GM20000 (cell line): ENCODE measurements around the gene SIK2.

ENCODE experiments used
- DNase-seq: peaks from one replicate; pipeline ENCODE4 v3.0.0; 2012; ENCODE audit warnings: low spot score
- TF ChIP-seq, protein P1 (sequence below): IDR thresholded peaks from 2 replicates; pipeline ENCODE4 v1.5.1; 2012; ENCODE audit warnings: mild to moderate bottlenecking, control low read depth; ENCODE audit errors: extremely low read depth, missing control alignments

Gene SIK2

DNA sequence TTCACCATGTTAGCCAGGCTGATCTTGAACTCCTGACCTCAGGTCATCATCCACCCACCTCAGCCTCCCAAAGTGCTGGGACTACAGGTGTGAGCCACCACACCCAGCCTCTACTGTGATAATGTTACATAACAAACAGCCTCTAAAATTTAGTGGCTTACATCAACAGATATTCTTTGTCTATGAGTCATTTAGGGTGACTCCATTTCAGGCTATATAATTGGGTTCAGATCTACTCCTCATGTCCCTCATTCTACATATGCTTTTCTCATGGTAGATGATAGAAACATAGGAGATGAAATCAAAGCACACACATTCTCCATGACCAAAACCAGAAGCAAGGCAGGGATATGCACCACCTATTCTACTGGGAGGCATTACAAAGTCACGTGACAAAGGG, 72.7 kb downstream of the SIK2 start:
- DNase-seq, result no peak
- TF ChIP-seq, protein P1, sequence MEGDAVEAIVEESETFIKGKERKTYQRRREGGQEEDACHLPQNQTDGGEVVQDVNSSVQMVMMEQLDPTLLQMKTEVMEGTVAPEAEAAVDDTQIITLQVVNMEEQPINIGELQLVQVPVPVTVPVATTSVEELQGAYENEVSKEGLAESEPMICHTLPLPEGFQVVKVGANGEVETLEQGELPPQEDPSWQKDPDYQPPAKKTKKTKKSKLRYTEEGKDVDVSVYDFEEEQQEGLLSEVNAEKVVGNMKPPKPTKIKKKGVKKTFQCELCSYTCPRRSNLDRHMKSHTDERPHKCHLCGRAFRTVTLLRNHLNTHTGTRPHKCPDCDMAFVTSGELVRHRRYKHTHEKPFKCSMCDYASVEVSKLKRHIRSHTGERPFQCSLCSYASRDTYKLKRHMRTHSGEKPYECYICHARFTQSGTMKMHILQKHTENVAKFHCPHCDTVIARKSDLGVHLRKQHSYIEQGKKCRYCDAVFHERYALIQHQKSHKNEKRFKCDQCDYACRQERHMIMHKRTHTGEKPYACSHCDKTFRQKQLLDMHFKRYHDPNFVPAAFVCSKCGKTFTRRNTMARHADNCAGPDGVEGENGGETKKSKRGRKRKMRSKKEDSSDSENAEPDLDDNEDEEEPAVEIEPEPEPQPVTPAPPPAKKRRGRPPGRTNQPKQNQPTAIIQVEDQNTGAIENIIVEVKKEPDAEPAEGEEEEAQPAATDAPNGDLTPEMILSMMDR, result no peak

GRCh38 chr11:111675891-111676290, 73.6 kb downstream of the SIK2 start:
- TF ChIP-seq, protein P1, result no peak

DNA sequence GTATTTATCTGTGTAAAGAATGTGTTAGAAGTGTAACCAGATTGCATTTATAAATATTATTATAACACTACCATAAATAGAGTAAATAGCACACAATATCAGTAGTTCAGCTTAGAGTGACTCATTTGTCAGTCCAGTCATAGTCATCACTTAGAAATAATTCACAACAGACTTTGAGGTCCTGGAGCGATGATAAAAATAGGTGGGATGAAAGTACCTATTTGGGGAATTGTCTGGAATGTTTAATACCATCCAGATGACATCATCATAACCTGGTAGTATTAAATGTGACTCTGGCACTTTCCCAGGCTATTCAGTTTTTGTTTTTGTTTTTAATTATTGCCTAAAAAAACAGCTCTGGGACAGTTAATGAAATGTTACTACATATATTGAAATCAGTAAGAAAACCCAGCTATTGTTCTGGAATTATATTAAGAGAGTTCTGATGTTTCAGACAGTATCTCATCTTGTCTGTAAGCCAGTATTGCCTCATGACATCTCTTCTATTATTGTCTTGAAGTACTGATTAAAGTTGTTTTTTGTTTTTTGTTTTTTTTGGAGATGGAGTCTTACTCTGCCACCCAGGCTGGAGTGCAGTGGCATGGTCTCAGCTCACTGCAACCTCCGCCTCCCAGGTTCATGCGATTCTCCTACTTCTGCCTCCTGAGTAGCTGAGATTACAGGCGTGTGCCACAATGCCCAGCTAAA, 74.8 kb downstream of the SIK2 start:
- TF ChIP-seq, protein P1, result no peak
- DNase-seq, result no peak

More at GRCh38 chr11:111675891-111676290, 73.6 kb downstream of the SIK2 start:
- DNase-seq, result no peak

DNA sequence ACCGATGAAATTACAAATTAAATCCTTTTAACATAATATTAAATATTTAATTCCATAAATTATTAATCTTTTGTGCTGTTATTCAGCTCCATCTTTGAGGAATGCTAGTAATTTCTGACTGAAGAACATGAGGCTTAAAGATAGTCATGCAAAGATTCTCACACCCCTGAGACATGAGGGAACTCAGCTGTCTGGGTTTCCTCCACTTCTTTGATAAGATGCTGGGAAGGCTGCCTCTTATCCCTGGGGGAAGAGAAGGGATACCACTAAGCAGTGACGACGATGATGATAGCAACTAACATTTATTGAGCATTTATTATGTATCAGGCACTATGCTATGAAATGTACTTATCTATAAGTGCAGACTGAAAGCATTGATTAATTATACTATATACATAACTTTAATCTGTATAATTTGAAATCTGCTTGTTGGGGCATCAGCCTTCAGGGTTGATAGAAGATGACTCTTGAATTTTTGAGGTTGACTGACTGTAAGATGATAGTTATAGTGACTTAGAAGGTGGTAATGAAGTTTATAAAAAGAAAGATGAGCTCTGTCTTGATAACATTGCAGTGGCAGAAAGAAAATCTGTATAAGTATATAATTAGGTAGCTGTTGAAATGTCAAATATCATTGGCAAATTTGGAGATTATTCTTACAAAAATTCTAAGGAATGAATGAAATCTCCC, 78.4 kb downstream of the SIK2 start:
- TF ChIP-seq, protein P1, result no peak
- no peak for DNase-seq

DNA sequence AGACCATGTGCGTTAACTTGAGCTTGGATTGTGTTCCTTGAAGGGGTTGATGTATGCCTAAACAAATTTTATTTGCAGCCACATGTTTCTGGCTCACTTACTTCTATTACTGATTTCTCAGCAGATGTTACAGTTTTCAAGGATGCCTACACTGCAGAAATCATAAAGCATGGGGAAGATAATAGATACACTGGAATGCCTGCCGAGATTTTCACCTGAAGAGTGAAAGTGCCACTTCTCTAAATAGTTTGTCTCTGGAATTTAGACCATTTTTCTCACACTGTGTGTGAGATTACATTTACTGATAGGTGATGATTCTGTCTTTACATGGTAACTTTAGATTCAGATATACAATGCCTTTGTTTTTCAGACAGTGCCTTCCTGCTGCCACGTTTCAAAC, 81.6 kb downstream of the SIK2 start:
- no peak for DNase-seq
- TF ChIP-seq, protein P1, result no peak

DNA sequence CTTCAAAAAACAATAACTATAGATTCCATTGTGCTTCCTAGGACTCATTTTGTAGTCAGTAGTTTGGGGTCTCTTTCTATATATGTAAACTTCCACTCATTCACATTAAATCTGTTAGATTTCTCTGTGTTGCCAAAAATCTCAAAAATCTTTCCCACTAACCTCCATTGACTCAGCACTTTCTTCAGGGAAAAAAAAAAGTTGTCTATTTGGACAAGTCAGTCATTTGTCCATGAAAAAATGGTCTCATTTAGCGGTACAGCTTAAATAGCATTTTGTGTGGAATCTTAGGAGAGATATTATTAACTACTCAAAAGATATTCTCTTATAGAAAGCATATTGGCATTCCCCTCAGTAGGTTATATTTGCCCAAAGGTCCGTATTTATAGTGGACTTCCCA, 82.0 kb downstream of the SIK2 start:
- TF ChIP-seq, protein P1, result no peak
- no peak for DNase-seq

DNA sequence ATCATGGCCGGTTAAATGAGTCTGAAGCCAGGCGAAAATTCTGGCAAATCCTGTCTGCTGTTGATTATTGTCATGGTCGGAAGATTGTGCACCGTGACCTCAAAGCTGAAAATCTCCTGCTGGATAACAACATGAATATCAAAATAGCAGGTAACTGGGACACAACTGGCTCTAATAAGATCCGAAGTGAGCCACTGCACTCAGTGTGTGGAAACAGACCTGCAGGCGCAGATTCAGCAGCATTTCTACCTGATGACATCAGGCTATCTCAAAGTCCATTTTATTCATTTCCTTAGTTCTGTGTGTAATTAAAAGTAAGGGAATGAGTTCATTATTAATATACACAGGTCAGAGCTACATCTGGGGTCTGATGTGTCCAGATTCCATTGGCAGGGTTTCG, 85.8 kb downstream of the SIK2 start:
- no peak for DNase-seq
- TF ChIP-seq, protein P1, result no peak
